ENCODE data around the gene HNRNPUL2.

DNA sequence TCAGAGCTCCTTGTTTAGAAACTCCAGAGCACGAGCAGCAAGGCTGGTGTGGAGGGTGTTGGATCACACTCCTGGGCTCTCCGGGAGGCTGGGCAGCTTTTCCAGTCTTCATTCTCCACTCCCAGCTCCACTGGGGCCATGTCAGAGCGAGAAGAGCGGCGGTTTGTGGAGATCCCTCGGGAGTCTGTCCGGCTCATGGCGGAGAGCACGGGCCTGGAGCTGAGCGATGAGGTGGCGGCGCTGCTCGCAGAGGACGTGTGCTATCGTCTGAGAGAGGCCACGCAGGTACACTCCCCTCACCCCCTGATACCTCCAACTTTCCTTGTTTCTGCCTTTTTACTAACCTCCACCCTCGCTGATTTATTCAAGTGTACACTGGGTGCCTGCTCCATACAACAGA, 48.4 kb upstream of the HNRNPUL2 start:
- no peak for TF ChIP-seq POLR2A (IDR thresholded peaks at IDR 0.05)
- TF ChIP-seq CTCF (IDR thresholded peaks at IDR 0.05): no peak

Data from gastroesophageal sphincter (tissue), 3 donors.